Testis (tissue), 2 donors: ENCODE measurements around the gene CHRNB2.

ENCODE experiments used
- POLR2A ChIP-seq: fragments of 450-650 bp; IDR thresholded peaks from one replicate; pipeline ENCODE4 v1.6.1; 2017; ENCODE audit warnings: antibody characterized with exemption, mild to moderate bottlenecking, moderate library complexity
- TF ChIP-seq, protein P1 (sequence below), 3 experiments: fragments of 450-650 bp in 2 of 3; fragments of 200-600 bp in 1 of 3; sonication (generic) in 1 of 3; IDR thresholded peaks; one replicate each; pipeline ENCODE4 v1.5.1; 2016 to 2019; ENCODE audit warnings: antibody characterized with exemption in 3 of 3, mild to moderate bottlenecking in 2 of 3, moderate library complexity in 1 of 3

DNA sequence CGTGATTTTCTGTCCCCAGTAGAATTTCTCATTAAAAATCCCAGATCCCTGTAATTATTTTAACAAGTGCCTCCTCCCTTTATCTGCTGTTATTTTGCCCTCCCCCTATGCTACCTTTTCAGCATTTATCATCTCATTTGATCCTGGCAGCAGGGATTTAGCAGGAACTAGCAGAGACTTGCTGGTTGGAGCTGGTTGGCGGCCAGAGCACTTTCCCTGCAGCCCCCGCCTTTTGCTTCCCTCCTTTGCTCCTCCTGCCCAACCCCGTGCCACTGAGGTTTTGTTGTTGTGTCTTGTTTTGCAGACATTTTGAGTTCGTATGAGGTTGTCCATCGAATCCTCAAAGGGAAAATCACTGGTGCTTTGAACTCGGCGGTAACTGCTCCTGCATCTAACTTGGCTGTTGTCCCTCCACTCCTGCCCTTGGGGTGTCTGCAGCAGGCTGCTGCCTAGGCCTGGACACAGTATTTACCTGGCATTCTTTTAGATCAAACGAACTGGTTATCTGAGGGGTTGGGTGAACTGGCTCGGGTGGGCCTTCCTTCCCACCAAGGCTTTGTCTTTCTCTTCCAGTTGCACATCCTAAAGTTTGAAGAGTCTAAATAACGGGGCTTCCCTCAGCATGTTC, 20.4 kb upstream of the CHRNB2 start:
- TF ChIP-seq, protein P1, sequence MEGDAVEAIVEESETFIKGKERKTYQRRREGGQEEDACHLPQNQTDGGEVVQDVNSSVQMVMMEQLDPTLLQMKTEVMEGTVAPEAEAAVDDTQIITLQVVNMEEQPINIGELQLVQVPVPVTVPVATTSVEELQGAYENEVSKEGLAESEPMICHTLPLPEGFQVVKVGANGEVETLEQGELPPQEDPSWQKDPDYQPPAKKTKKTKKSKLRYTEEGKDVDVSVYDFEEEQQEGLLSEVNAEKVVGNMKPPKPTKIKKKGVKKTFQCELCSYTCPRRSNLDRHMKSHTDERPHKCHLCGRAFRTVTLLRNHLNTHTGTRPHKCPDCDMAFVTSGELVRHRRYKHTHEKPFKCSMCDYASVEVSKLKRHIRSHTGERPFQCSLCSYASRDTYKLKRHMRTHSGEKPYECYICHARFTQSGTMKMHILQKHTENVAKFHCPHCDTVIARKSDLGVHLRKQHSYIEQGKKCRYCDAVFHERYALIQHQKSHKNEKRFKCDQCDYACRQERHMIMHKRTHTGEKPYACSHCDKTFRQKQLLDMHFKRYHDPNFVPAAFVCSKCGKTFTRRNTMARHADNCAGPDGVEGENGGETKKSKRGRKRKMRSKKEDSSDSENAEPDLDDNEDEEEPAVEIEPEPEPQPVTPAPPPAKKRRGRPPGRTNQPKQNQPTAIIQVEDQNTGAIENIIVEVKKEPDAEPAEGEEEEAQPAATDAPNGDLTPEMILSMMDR (IDR thresholded peaks at IDR 0.05) = no peak
- no peak for TF ChIP-seq POLR2A
